Trophoblast cell (in vitro differentiated cells and primary cell): ENCODE data around the gene PAK6.

Experiments used
- DNase-seq, 2 donors: peaks; one replicate each; pipeline ENCODE4 v3.0.0-alpha.2; 2016
- H2AFZ ChIP-seq: 2 replicates; pipeline ENCODE4 v1.6.1; 2013; ENCODE audit warnings: low read length, moderate library complexity, mild to moderate bottlenecking; ENCODE audit not compliant: insufficient read depth, poor library complexity
- H2AK5ac ChIP-seq: 2 replicates; pipeline ENCODE4 v1.6.1; 2013; ENCODE audit warnings: mild to moderate bottlenecking, low read length
- H2BK120ac ChIP-seq: 2 replicates; pipeline ENCODE4 v1.6.1; 2013; ENCODE audit warnings: low read length, mild to moderate bottlenecking, moderate library complexity; ENCODE audit not compliant: insufficient read depth, poor library complexity
- H2BK12ac ChIP-seq: 2 replicates; pipeline ENCODE4 v1.6.1; 2013; ENCODE audit warnings: mild to moderate bottlenecking, low read length, moderate library complexity
- H2BK5ac ChIP-seq: 2 replicates; pipeline ENCODE4 v1.6.1; 2013; ENCODE audit warnings: low read length, low read depth, moderate library complexity, mild to moderate bottlenecking; ENCODE audit not compliant: poor library complexity
- H3K14ac ChIP-seq: 2 replicates; pipeline ENCODE4 v1.6.1; 2013; ENCODE audit warnings: mild to moderate bottlenecking, low read length
- H3K18ac ChIP-seq: 2 replicates; pipeline ENCODE4 v1.6.1; 2013; ENCODE audit warnings: mild to moderate bottlenecking, low read length
- H3K23ac ChIP-seq: 2 replicates; pipeline ENCODE4 v1.6.1; 2013; ENCODE audit warnings: low read length
- H3K27ac ChIP-seq: 2 replicates; pipeline ENCODE4 v1.5.1; 2013; ENCODE audit warnings: low read depth, mild to moderate bottlenecking, inconsistent platforms, low read length, moderate library complexity
- H3K27me3 ChIP-seq: 2 replicates; pipeline ENCODE4 v1.6.1; 2013; ENCODE audit warnings: inconsistent platforms, mild to moderate bottlenecking, low read length, moderate library complexity; ENCODE audit not compliant: insufficient read depth
- H3K36me3 ChIP-seq, 2 experiments: 1 replicate in 1 of 2; 2 replicates in 1 of 2; pipeline ENCODE4 v1.6.1; 2013; ENCODE audit warnings: low read length in 2 of 2, mild to moderate bottlenecking in 2 of 2, moderate library complexity in 1 of 2; ENCODE audit not compliant: insufficient read depth in 2 of 2, control insufficient read depth in 1 of 2
- H3K4ac ChIP-seq: 2 replicates; pipeline ENCODE4 v1.6.1; 2013; ENCODE audit warnings: low read depth, mild to moderate bottlenecking, low read length, moderate library complexity
- H3K4me1 ChIP-seq, 2 experiments: 1 replicate in 1 of 2; 2 replicates in 1 of 2; pipeline ENCODE4 v1.6.1; 2013; ENCODE audit warnings: low read length in 2 of 2, mild to moderate bottlenecking in 2 of 2, moderate library complexity in 1 of 2; ENCODE audit not compliant: insufficient read depth in 2 of 2, control insufficient read depth in 1 of 2
- H3K4me2 ChIP-seq: 2 replicates; pipeline ENCODE4 v1.6.1; 2013; ENCODE audit warnings: inconsistent platforms, mild to moderate bottlenecking, low read length, moderate library complexity
- H3K4me3 ChIP-seq: 2 replicates; pipeline ENCODE4 v1.5.1; 2013; ENCODE audit warnings: mild to moderate bottlenecking, low read depth, low read length, inconsistent platforms
- H3K79me1 ChIP-seq: one replicate; pipeline ENCODE4 v1.6.1; 2013; ENCODE audit warnings: low read length
- H3K79me2 ChIP-seq: 2 replicates; pipeline ENCODE4 v1.6.1; 2013; ENCODE audit warnings: low read length, mild to moderate bottlenecking; ENCODE audit not compliant: control insufficient read depth, insufficient read depth, poor library complexity
- H3K9ac ChIP-seq: 2 replicates; pipeline ENCODE4 v1.6.1; 2013; ENCODE audit warnings: mild to moderate bottlenecking, low read length
- H3K9me3 ChIP-seq: 2 replicates; pipeline ENCODE4 v1.6.1; 2013; ENCODE audit warnings: low read depth, mild to moderate bottlenecking, control low read depth, inconsistent platforms, low read length; ENCODE audit not compliant: insufficient read depth
- H4K12ac ChIP-seq: 2 replicates; pipeline ENCODE4 v1.6.1; 2013; ENCODE audit warnings: low read depth, mild to moderate bottlenecking, low read length, moderate library complexity
- H4K8ac ChIP-seq: 2 replicates; pipeline ENCODE4 v1.6.1; 2013; ENCODE audit warnings: low read depth, mild to moderate bottlenecking, low read length, moderate library complexity
- H4K91ac ChIP-seq: one replicate; pipeline ENCODE4 v1.6.1; 2013; ENCODE audit warnings: low read depth, mild to moderate bottlenecking, low read length, moderate library complexity
- WGBS: extraction: QIAGEN DNeasy Blood & Tissue Kit; methylation state at CpG from one replicate; pipeline ENCODE4 v1.1.7; 2013; ENCODE audit warnings: missing lambda C conversion rate; ENCODE audit not compliant: insufficient read length, insufficient coverage; ENCODE audit errors: extremely low coverage; 5-methylcytosine and 5-hydroxymethylcytosine counted together

PAK6 gene

GRCh38 chr15:40239404-40239692, 485 bp downstream of the PAK6 start:
- Histone ChIP-seq H3K23ac (no peak overlapping the region), H4K8ac (peak overlapping the region; percentile 47), H2AFZ (no peak overlapping the region), H2AK5ac (peak overlapping the region; percentile 16), H2BK5ac (no peak overlapping the region), H3K27me3 (no peaks in the 10 kb centered on the region), H3K79me1 (peaks cover 14% of the 10 kb centered on the region), H2BK12ac (peak overlapping the region; percentile 64), H3K4me1 (peaks cover 24 to 27% of the 10 kb centered on the region in 2 experiments), H3K27ac (no peak overlapping the region), H3K4ac (no peak overlapping the region), H3K36me3 (no peaks in the 10 kb centered on the region), H3K9ac (no peak overlapping the region), H3K18ac (peak overlapping the region; percentile 52), H3K4me2 (peak overlapping the region; percentile 59), H3K79me2 (no peaks in the 10 kb centered on the region), H3K14ac (peak overlapping the region; percentile 36), H4K91ac (peak overlapping the region; percentile 67), H3K9me3 (peaks cover 2% of the 10 kb centered on the region), H4K12ac (no peak overlapping the region), H3K4me3 (no peak overlapping the region), H2BK120ac (no peak overlapping the region)
- WGBS: no CpG with 5 or more reads among the region's 5 CpGs
- DNase-seq: no peak

- Histone ChIP-seq H3K27ac (no peak overlapping the region), H3K14ac (peak overlapping the region; percentile 36), H2AFZ (no peak overlapping the region), H3K18ac (peak overlapping the region; percentile 52), H2BK5ac (no peak overlapping the region), H4K8ac (peak overlapping the region; percentile 47), H3K4me2 (peak overlapping the region; percentile 59), H3K36me3 (no peaks in the 10 kb centered on the region), H3K27me3 (no peaks in the 10 kb centered on the region), H4K12ac (no peak overlapping the region), H2BK120ac (no peak overlapping the region), H2BK12ac (peak overlapping the region; percentile 64), H3K79me2 (peaks cover under 1% of the 10 kb centered on the region), H4K91ac (peak overlapping the region; percentile 77), H3K79me1 (peaks cover 17% of the 10 kb centered on the region), H3K4ac (no peak overlapping the region), H3K4me3 (no peak overlapping the region), H2AK5ac (peak overlapping the region; percentile 16), H3K9ac (no peak overlapping the region), H3K9me3 (peaks cover 2% of the 10 kb centered on the region), H3K4me1 (peaks cover 28 to 31% of the 10 kb centered on the region in 2 experiments), H3K23ac (no peak overlapping the region)
- no CpG with 5 or more reads among the region's 19 CpGs for WGBS
- no peak for DNase-seq
Measured at GRCh38 chr15:40239693-40240618, 1.1 kb downstream of the PAK6 start.

GRCh38 chr15:40240619-40241221, 1.9 kb downstream of the PAK6 start:
- DNase-seq: no peak
- no CpG with 5 or more reads among the region's 10 CpGs for WGBS

GRCh38 chr15:40241269-40242212, 2.7 kb downstream of the PAK6 start:
- no CpG with 5 or more reads among the region's 14 CpGs for WGBS
- Histone ChIP-seq H2BK120ac (no peak overlapping the region), H2BK5ac (no peak overlapping the region), H3K4me2 (no peak overlapping the region), H3K14ac (peak overlapping the region; percentile 5), H2AFZ (no peak overlapping the region), H4K12ac (no peak overlapping the region), H3K79me1 (peaks cover 23% of the 10 kb centered on the region), H3K9ac (no peak overlapping the region), H3K4me1 (peaks cover 41 to 45% of the 10 kb centered on the region in 2 experiments), H2BK12ac (peak overlapping the region; percentile 6), H3K4me3 (no peak overlapping the region), H3K36me3 (no peaks in the 10 kb centered on the region), H4K91ac (peak overlapping the region; percentile 77), H3K23ac (no peak overlapping the region), H3K9me3 (peaks cover 2% of the 10 kb centered on the region), H4K8ac (no peak overlapping the region), H3K27ac (no peak overlapping the region), H3K27me3 (no peaks in the 10 kb centered on the region), H3K79me2 (peaks cover 3% of the 10 kb centered on the region), H3K4ac (no peak overlapping the region), H2AK5ac (no peak overlapping the region), H3K18ac (no peak overlapping the region)
- DNase-seq: no peak

More at GRCh38 chr15:40240619-40241221, 1.9 kb downstream of the PAK6 start:
- no peak overlapping the region for H3K4me3 ChIP-seq
- H3K4me1 ChIP-seq: peaks cover 34 to 37% of the 10 kb centered on the region in 2 experiments
- H3K14ac ChIP-seq: peak overlapping the region; percentile 83
- no peak overlapping the region for H3K4me2 ChIP-seq
- H3K27me3 ChIP-seq: no peaks in the 10 kb centered on the region
- H4K12ac ChIP-seq: no peak overlapping the region
- peak overlapping the region; percentile 47 for H4K8ac ChIP-seq
- peak overlapping the region; percentile 15 for H3K4ac ChIP-seq
- no peak overlapping the region for H3K27ac ChIP-seq
- H2BK120ac ChIP-seq: no peak overlapping the region
- H3K23ac ChIP-seq: no peak overlapping the region
- no peak overlapping the region for H3K9ac ChIP-seq
- no peaks in the 10 kb centered on the region for H3K36me3 ChIP-seq
- H3K9me3 ChIP-seq: peaks cover 2% of the 10 kb centered on the region
- H3K18ac ChIP-seq: peak overlapping the region; percentile 87
- H3K79me1 ChIP-seq: peaks cover 22% of the 10 kb centered on the region
- peak overlapping the region; percentile 76 for H2AK5ac ChIP-seq
- H2AFZ ChIP-seq: no peak overlapping the region
- H2BK5ac ChIP-seq: peak overlapping the region; percentile 54
- peaks cover 2% of the 10 kb centered on the region for H3K79me2 ChIP-seq
- H2BK12ac ChIP-seq: peak overlapping the region; percentile 60
- peak overlapping the region; percentile 77 for H4K91ac ChIP-seq
